Measurements from ENCODE around the gene TERT. TPM values are rescaled to one million over a fixed set of nuclear protein-coding genes. Genes with fewer than 3 reads are reported as not detected.
"Not testable (repeated sequence)": the region's sequence is repeated elsewhere in the genome, so short reads cannot be mapped to it uniquely, and the experiment has no call there.

TERT gene
- polyA plus RNA-seq, 2 of the 4 experiments (the other 2 are of a cell fraction): 1.1 to 4.0 TPM

GRCh38 chr5:1291611-1292080 is 3.2 kb downstream of the TERT start:
- H3K4me1 ChIP-seq: peaks cover 8% of the 10 kb centered on the region; the same call in 1 of the 3 replicates
- no peak overlapping the region for H3K27ac ChIP-seq
- H3K9me3 ChIP-seq: no peaks in the 10 kb centered on the region
- ChIA-PET POLR2A (no interaction called here), CTCF (no interaction called here)
- ATAC-seq (no peak), FAIRE-seq (no peak), DNase-seq (ENCODE audit: low read depth in 1 of 2, low spot score in 1 of 2) (no peak)
- no peak overlapping the region for H3K4me3 ChIP-seq
- 91% methylated on average over 18 of the region's 24 CpGs for WGBS (ENCODE audit: missing lambda C conversion rate)
- H3K4me2 ChIP-seq: no peak overlapping the region
- TF ChIP-seq MAFK (IDR thresholded peaks at IDR 0.05; ENCODE audit: partially characterized antibody): peak; percentile 46
- TF ChIP-seq, protein P1, sequence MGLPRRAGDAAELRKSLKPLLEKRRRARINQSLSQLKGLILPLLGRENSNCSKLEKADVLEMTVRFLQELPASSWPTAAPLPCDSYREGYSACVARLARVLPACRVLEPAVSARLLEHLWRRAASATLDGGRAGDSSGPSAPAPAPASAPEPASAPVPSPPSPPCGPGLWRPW (IDR thresholded peaks at IDR 0.05): no peak

DNA sequence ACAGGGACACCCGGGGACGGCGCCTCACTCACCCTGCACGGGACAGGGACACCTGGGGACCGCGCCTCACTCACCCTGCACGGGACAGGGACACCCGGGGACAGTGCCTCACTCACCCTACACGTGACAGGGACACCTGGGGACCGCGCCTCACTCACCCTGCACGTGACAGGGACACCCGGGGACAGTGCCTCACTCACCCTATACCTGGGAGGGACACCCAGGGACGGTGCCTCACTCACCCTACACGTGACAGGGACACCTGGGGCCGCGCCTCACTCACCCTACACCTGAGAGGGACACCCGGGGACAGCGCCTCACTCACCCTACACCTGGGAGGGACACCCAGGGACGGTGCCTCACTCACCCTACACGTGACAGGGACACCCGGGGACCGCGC is 3.9 kb downstream of the TERT start:
- H3K4me1 ChIP-seq; H3K27ac ChIP-seq; H3K4me2 ChIP-seq; H3K4me3 ChIP-seq; ATAC-seq; POLR2A ChIA-PET; FAIRE-seq; H3K9me3 ChIP-seq; DNase-seq (ENCODE audit: low read depth in 1 of 2, low spot score in 1 of 2); CTCF ChIA-PET: not testable (repeated sequence)
- 81% methylated on average over 12 of the region's 24 CpGs for WGBS (ENCODE audit: missing lambda C conversion rate)

DNA sequence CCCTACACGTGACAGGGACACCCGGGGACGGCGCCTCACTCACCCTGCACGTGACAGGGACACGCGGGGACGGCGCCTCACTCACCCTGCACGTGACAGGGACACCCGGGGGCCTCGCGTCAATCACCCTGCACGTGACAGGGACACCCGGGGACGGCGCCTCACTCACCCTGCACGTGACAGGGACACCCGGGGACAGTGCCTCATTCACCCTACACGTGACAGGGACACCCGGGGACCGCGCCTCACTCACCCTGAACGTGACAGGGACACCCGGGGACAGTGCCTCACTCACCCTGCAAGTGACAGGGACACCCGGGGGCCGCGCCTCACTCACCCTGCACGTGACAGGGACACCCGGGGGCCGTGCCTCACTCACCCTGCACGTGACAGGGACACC is 5.3 kb downstream of the TERT start:
- H3K4me2 ChIP-seq; H3K9me3 ChIP-seq; H3K4me1 ChIP-seq; POLR2A ChIA-PET; FAIRE-seq; ATAC-seq; H3K4me3 ChIP-seq; CTCF ChIA-PET; H3K27ac ChIP-seq; DNase-seq (ENCODE audit: low read depth in 1 of 2, low spot score in 1 of 2): not testable (repeated sequence)
- no CpG with 5 or more reads among the region's 32 CpGs for WGBS (ENCODE audit: missing lambda C conversion rate)

GRCh38 chr5:1288439-1289335 is 6.2 kb downstream of the TERT start:
- Histone ChIP-seq H3K4me2 (no peak overlapping the region), H3K27ac (no peak overlapping the region), H3K4me3 (no peak overlapping the region), H3K4me1 (no peaks in the 10 kb centered on the region), H3K9me3 (no peaks in the 10 kb centered on the region)
- TF ChIP-seq RARB (CRISPR knock-in tag; IDR thresholded peaks at IDR 0.05) (no peak), RNF2 (IDR thresholded peaks at IDR 0.05; ENCODE audit: borderline replicate concordance, low read depth) (no peak), RCOR1 (IDR thresholded peaks at IDR 0.05; ENCODE audit: low read depth, low read length) (no peak), EP300 (IDR thresholded peaks at IDR 0.05) (no peak), HOXB5 (CRISPR knock-in tag; IDR thresholded peaks at IDR 0.05) (no peak), BHLHE40 (IDR thresholded peaks at IDR 0.05; ENCODE audit: low read depth, low read length) (no peak), ESRRA (IDR thresholded peaks at IDR 0.05; ENCODE audit: borderline replicate concordance, low read length) (no peak), ZNF302 (CRISPR knock-in tag; IDR thresholded peaks at IDR 0.05) (no peak), NR3C1 (IDR thresholded peaks at IDR 0.05) (no peak), CBX2 (IDR thresholded peaks at IDR 0.05; ENCODE audit: borderline replicate concordance, low read depth) (no peak), SMC3 (IDR thresholded peaks at IDR 0.05) (no peak), JUN (IDR thresholded peaks at IDR 0.05) (no peak), CEBPB (IDR thresholded peaks at IDR 0.05) (no peak), GATA3 (IDR thresholded peaks at IDR 0.05; ENCODE audit: borderline replicate concordance) (no peak), PHF8 (IDR thresholded peaks at IDR 0.05; ENCODE audit: borderline replicate concordance, low read depth) (no peak), NPAS2 (CRISPR knock-in tag; IDR thresholded peaks at IDR 0.05; ENCODE audit: borderline replicate concordance) (no peak), JUNB (IDR thresholded peaks at IDR 0.05) (no peak), FOSL2 (IDR thresholded peaks at IDR 0.05) (no peak), FOSL2 (CRISPR knock-in tag; IDR thresholded peaks at IDR 0.05) (no peak)
- TF ChIP-seq, protein P2, sequence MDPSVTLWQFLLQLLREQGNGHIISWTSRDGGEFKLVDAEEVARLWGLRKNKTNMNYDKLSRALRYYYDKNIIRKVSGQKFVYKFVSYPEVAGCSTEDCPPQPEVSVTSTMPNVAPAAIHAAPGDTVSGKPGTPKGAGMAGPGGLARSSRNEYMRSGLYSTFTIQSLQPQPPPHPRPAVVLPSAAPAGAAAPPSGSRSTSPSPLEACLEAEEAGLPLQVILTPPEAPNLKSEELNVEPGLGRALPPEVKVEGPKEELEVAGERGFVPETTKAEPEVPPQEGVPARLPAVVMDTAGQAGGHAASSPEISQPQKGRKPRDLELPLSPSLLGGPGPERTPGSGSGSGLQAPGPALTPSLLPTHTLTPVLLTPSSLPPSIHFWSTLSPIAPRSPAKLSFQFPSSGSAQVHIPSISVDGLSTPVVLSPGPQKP (IDR thresholded peaks at IDR 0.05; ENCODE audit: low read depth, low read length): no peak
- TF ChIP-seq, protein P1 (IDR thresholded peaks at IDR 0.05): no peak
- WGBS (ENCODE audit: missing lambda C conversion rate): 89% methylated on average over 29 of the region's 37 CpGs
- ChIA-PET POLR2A (no interaction called here), CTCF (no interaction called here)
- ATAC-seq (no peak), DNase-seq (ENCODE audit: low read depth in 1 of 2, low spot score in 1 of 2) (no peak), FAIRE-seq (no peak)
